H1 (cell line): ENCODE data around the gene FOXO1. TPM values are rescaled to one million over a fixed set of nuclear protein-coding genes. Genes with fewer than 3 reads are reported as not detected.

Source experiments
- CTCF ChIA-PET: fragments of 300-600 bp; sonication (Branson Sonifier 250); formaldehyde crosslinking; loops from one replicate; lab custom pipeline; 2021; ENCODE audit not compliant: partially characterized antibody; lab: Charles Lee
- POLR2A ChIA-PET: fragments of 300-600 bp; sonication (Branson Sonifier 250); formaldehyde crosslinking; loops from one replicate; lab custom pipeline; 2021; ENCODE audit warnings: inconsistent platforms; ENCODE audit not compliant: partially characterized antibody; lab: Charles Lee
- DNase-seq, 2 experiments: peaks; one replicate each; pipeline versions ENCODE4 v3.0.0 to v3.0.0-alpha.2; 2010 to 2022; ENCODE audit warnings: low spot score in 2 of 2, low read depth in 1 of 2, mixed read lengths in 1 of 2
- FAIRE-seq: peaks from 2 replicates; lab custom pipeline; 2011; peaks lifted over from hg19 to GRCh38; lab: Jason Lieb, UNC
- H2AFZ ChIP-seq: 2 replicates; pipeline ENCODE4 v1.8.1; 2012; ENCODE audit warnings: low read length, inconsistent platforms
- H2AK5ac ChIP-seq: 2 replicates; pipeline ENCODE4 v1.6.1; 2013; ENCODE audit warnings: low read depth, low read length
- H2BK120ac ChIP-seq: replicated peaks from 2 replicates; pipeline ENCODE3; 2013; ENCODE audit warnings: low read depth, low read length, inconsistent platforms
- H2BK12ac ChIP-seq: 2 replicates; pipeline ENCODE4 v1.6.1; 2013; ENCODE audit warnings: low read depth, low read length
- H2BK15ac ChIP-seq: 2 replicates; pipeline ENCODE4 v1.6.1; 2013; ENCODE audit warnings: low read length
- H2BK20ac ChIP-seq: 2 replicates; pipeline ENCODE4 v1.6.1; 2013; ENCODE audit warnings: low read length
- H2BK5ac ChIP-seq: 2 replicates; pipeline ENCODE4 v1.6.1; 2013; ENCODE audit warnings: low read depth, low read length
- H3K14ac ChIP-seq: 2 replicates; pipeline ENCODE4 v1.6.1; 2013; ENCODE audit warnings: inconsistent platforms; ENCODE audit not compliant: insufficient read length
- H3K18ac ChIP-seq: 2 replicates; pipeline ENCODE4 v1.6.1; 2013; ENCODE audit warnings: low read length; ENCODE audit errors: extremely low read depth
- H3K23ac ChIP-seq: 2 replicates; pipeline ENCODE4 v1.6.1; 2013; ENCODE audit warnings: inconsistent platforms; ENCODE audit not compliant: insufficient read length
- H3K23me2 ChIP-seq: 2 replicates; pipeline ENCODE4 v1.6.1; 2013; ENCODE audit warnings: low read depth, low read length
- H3K27ac ChIP-seq: 2 replicates; pipeline ENCODE4 v1.6.1; 2011; ENCODE audit warnings: low read depth, low read length, inconsistent platforms
- H3K27me3 ChIP-seq, 4 experiments: replicated peaks in 1 of 4; 1 replicate in 1 of 4; 2 replicates in 3 of 4; pipeline versions ENCODE4 v1.6.1 to v1.8.1; 2011 to 2013; ENCODE audit warnings: low read length in 3 of 4, mild to moderate bottlenecking in 3 of 4, inconsistent platforms in 2 of 4, mixed read lengths in 2 of 4, moderate library complexity in 1 of 4; ENCODE audit not compliant: control insufficient read depth in 3 of 4, insufficient read depth in 3 of 4; ENCODE audit errors: extremely low read depth in 1 of 4
- H3K36me3 ChIP-seq, 4 experiments: 2 replicates each; pipeline versions ENCODE4 v1.6.1 to v1.8.1; 2011 to 2013; ENCODE audit warnings: mild to moderate bottlenecking in 4 of 4, low read length in 3 of 4, moderate library complexity in 2 of 4, control low read depth in 1 of 4, inconsistent platforms in 1 of 4; ENCODE audit not compliant: insufficient read depth in 4 of 4, control insufficient read depth in 2 of 4
- H3K4ac ChIP-seq: replicated peaks from 2 replicates; pipeline ENCODE3; 2013; ENCODE audit warnings: low read length, low read depth, mixed read lengths, inconsistent platforms; ENCODE audit not compliant: insufficient read length
- H3K4me1 ChIP-seq, 4 experiments: replicated peaks in 1 of 4; 1 replicate in 1 of 4; 2 replicates in 3 of 4; pipeline versions ENCODE4 v1.6.1 to v1.8.1; 2011 to 2013; ENCODE audit warnings: low read length in 3 of 4, inconsistent platforms in 2 of 4, mixed read lengths in 1 of 4; ENCODE audit not compliant: insufficient read depth in 4 of 4, control insufficient read depth in 3 of 4
- H3K4me2 ChIP-seq, 2 experiments: 2 replicates each; pipeline versions ENCODE4 v1.6.1 to v1.8.1; 2011 to 2013; ENCODE audit warnings: low read depth in 2 of 2, low read length in 2 of 2, control low read depth in 1 of 2, inconsistent platforms in 1 of 2, mild to moderate bottlenecking in 1 of 2; ENCODE audit not compliant: insufficient read depth in 1 of 2
- H3K4me3 ChIP-seq, 4 experiments: fragments of 200-600, 300-600 bp in 1 of 4; sonication (generic), shearing (Covaris generic), sonication (Bioruptor Twin) in 1 of 4; 2 replicates each; pipeline versions ENCODE4 v1.5.1 to v1.8.1; 2011 to 2016; ENCODE audit warnings: low read length in 4 of 4, low read depth in 3 of 4, control low read depth in 2 of 4, inconsistent platforms in 2 of 4, mild to moderate bottlenecking in 2 of 4, mixed read lengths in 1 of 4, moderate library complexity in 1 of 4; ENCODE audit not compliant: insufficient read depth in 2 of 4; ENCODE audit errors: extremely low read depth in 1 of 4
- H3K56ac ChIP-seq: replicated peaks from 2 replicates; pipeline ENCODE3; 2013; ENCODE audit warnings: low read depth, mild to moderate bottlenecking, mixed read lengths, low read length, inconsistent platforms; ENCODE audit not compliant: insufficient read length
- H3K79me1 ChIP-seq: 2 replicates; pipeline ENCODE4 v1.6.1; 2013; ENCODE audit warnings: low read depth, low read length, control low read depth
- H3K79me2 ChIP-seq, 2 experiments: 2 replicates each; pipeline versions ENCODE4 v1.6.1 to v1.8.1; 2012 to 2013; ENCODE audit warnings: low read length in 2 of 2, mild to moderate bottlenecking in 2 of 2, inconsistent platforms in 1 of 2; ENCODE audit not compliant: insufficient read depth in 2 of 2, control insufficient read depth in 1 of 2
- H3K9ac ChIP-seq, 4 experiments: replicated peaks in 1 of 4; 1 replicate in 1 of 4; 2 replicates in 3 of 4; pipeline versions ENCODE4 v1.6.1 to v1.8.1; 2011 to 2013; ENCODE audit warnings: low read depth in 3 of 4, low read length in 3 of 4, control low read depth in 2 of 4, mild to moderate bottlenecking in 2 of 4, moderate library complexity in 2 of 4, inconsistent platforms in 1 of 4; ENCODE audit errors: extremely low read depth in 1 of 4
- H3K9me3 ChIP-seq, 2 experiments: 2 replicates each; pipeline versions ENCODE4 v1.6.1 to v1.8.1; 2012 to 2013; ENCODE audit warnings: mild to moderate bottlenecking in 2 of 2, moderate library complexity in 2 of 2, control low read depth in 1 of 2, inconsistent platforms in 1 of 2, low read depth in 1 of 2, low read length in 1 of 2, mixed read lengths in 1 of 2; ENCODE audit not compliant: insufficient read depth in 2 of 2
- H4K20me1 ChIP-seq, 2 experiments: replicated peaks in 1 of 2; 2 replicates each; pipeline versions ENCODE3 to v1.8.1; 2011 to 2013; ENCODE audit warnings: inconsistent platforms in 2 of 2, low read length in 2 of 2, mild to moderate bottlenecking in 1 of 2; ENCODE audit not compliant: insufficient read depth in 2 of 2, control insufficient read depth in 1 of 2
- H4K5ac ChIP-seq: 2 replicates; pipeline ENCODE4 v1.6.1; 2013; ENCODE audit warnings: low read length, low read depth, mixed read lengths, inconsistent platforms; ENCODE audit not compliant: insufficient read length
- H4K8ac ChIP-seq: 2 replicates; pipeline ENCODE4 v1.8.0; 2013; ENCODE audit warnings: mild to moderate bottlenecking, moderate library complexity, low read length, inconsistent platforms; ENCODE audit not compliant: insufficient read depth; ENCODE audit errors: extremely low read depth
- H4K91ac ChIP-seq: replicated peaks from 2 replicates; pipeline ENCODE3; 2013; ENCODE audit warnings: low read length, mixed read lengths, inconsistent platforms; ENCODE audit not compliant: insufficient read length
- CBX8 ChIP-seq: fragments of 300-800, 300-1000 bp; sonication (generic); IDR thresholded peaks from 2 replicates; pipeline ENCODE4 v1.7.1; 2016; ENCODE audit warnings: low read depth, low read length, borderline replicate concordance
- JUN ChIP-seq: IDR thresholded peaks from 2 replicates; pipeline ENCODE4 v1.6.1; 2011; ENCODE audit warnings: low read depth, mild to moderate bottlenecking, improper control_type of control experiment, low read length
- JUND ChIP-seq: IDR thresholded peaks from 2 replicates; pipeline ENCODE4 v1.6.1; 2011; ENCODE audit warnings: mild to moderate bottlenecking, improper control_type of control experiment, low read length
- KDM5A ChIP-seq: fragments of 200-600 bp; IDR thresholded peaks from 2 replicates; pipeline ENCODE4 v1.7.1; 2012; ENCODE audit warnings: mild to moderate bottlenecking, low read length, inconsistent platforms, mixed read lengths
- NRF1 ChIP-seq: IDR thresholded peaks from 2 replicates; pipeline ENCODE4 v1.6.1; 2011; ENCODE audit warnings: mild to moderate bottlenecking, low read depth, low read length, improper control_type of control experiment
- SP4 ChIP-seq: IDR thresholded peaks from 2 replicates; pipeline ENCODE4 v1.6.1; 2012; ENCODE audit warnings: low read length, inconsistent platforms
- WGBS, 2 experiments: shearing (Covaris generic) in 1 of 2; methylation state at CpG; one replicate each; pipeline versions ENCODE4 v1.1.6 to v1.1.7; 2013 to 2015; ENCODE audit warnings: low lambda C conversion rate in 2 of 2, mixed read lengths in 2 of 2, inconsistent platforms in 1 of 2, low coverage in 1 of 2, missing lambda C conversion rate in 1 of 2; ENCODE audit not compliant: insufficient replicate concordance in 2 of 2, insufficient coverage in 1 of 2, insufficient read length in 1 of 2; ENCODE audit errors: extremely low coverage in 1 of 2, missing lambda C conversion rate in 1 of 2; 5-methylcytosine and 5-hydroxymethylcytosine counted together
- polyA plus RNA-seq, 7 experiments: library from polyadenylated mRNA; depleted of rRNA in 3 of 7; stranded (reverse) in 5 of 7; unstranded in 2 of 7; fragments of >200 nt in 5 of 7; fragments of 200-250 nt in 2 of 7; gene quantifications; 1 replicate in 5 of 7; 2 replicates in 1 of 7; 4 replicates in 1 of 7; pipeline versions ENCODE4 v1.2.1 to v1.2.3, GENCODE V29; 2011 to 2013; ENCODE audit warnings: missing spikeins in 2 of 7, mixed read lengths in 2 of 7
- total RNA-seq: library from RNA; stranded (reverse); fragmentation: NEBNext Ultra II Directional; extraction: Animal tissue kit (Norgen Biotek cat#: 25700); gene quantifications from 2 replicates; pipeline ENCODE4 v1.2.1, GENCODE V29; 2021

Gene FOXO1
- total and polyA plus RNA-seq, 2 of the 8 experiments (the other 6 are each of a cell fraction or from before 2014, with no cell fraction given), result 35.3 to 56.9 TPM

- TF ChIP-seq KDM5A (no peak), SP4 (no peak), JUND (no peak), NRF1 (no peak), CBX8 (no peak), JUN (no peak)
- Histone ChIP-seq H3K27me3 (no peaks in the 10 kb centered on the region), H4K8ac (no peak overlapping the region), H2BK120ac (no peak overlapping the region), H3K36me3 (0 out of 8 replicates have a peak, but pooled peaks cover 0 to 5% (median 0%) of the 10 kb centered on the region in 4 experiments), H3K4me1 (peaks cover 5 to 30% (median 21%) of the 10 kb centered on the region in 4 experiments; a peak in 6 of 7 replicates), H3K79me1 (peaks cover 21% of the 10 kb centered on the region), H3K23me2 (no peaks in the 10 kb centered on the region), H4K5ac (no peak overlapping the region), H3K9me3 (no peaks in the 10 kb centered on the region), H4K91ac (no peak overlapping the region), H3K9ac (no peak overlapping the region), H3K4me3 (no peak overlapping the region), H2BK5ac (no peak overlapping the region), H3K27ac (no peak overlapping the region), H2AFZ (no peak overlapping the region), H3K4ac (no peak overlapping the region), H4K20me1 (peaks cover 29 to 40% of the 10 kb centered on the region in 2 experiments), H3K14ac (no peak overlapping the region), H3K56ac (no peak overlapping the region), H2AK5ac (no peak overlapping the region), H3K23ac (no peak overlapping the region), H3K79me2 (peaks cover 35 to 100% of the 10 kb centered on the region in 2 experiments; a peak in 3 of 4 replicates), H2BK12ac (no peak overlapping the region), H3K4me2 (no peak overlapping the region), H3K18ac (no peak overlapping the region), H2BK20ac (no peak overlapping the region), H2BK15ac (no peak overlapping the region)
- CTCF ChIA-PET, result interaction anchor here (0.8 to 1.5 kb wide), 2 partner anchors 28 to 57 kb away, joined by 3 to 6 read pairs; no protein-coding TSS in a partner anchor
- POLR2A ChIA-PET, result no interaction called here
- FAIRE-seq (no peak), DNase-seq (no peak)
- WGBS, 2 experiments, result 85% methylated on average over 3 of the region's 3 CpGs; no CpG with 5 or more reads in 1 of the 2 experiments
Observed at GRCh38 chr13:40611004-40611403, 55.4 kb downstream of the FOXO1 start.
